CD14-positive monocyte (primary cell): ENCODE results near the gene PRRG1. TPM values are rescaled to one million over a fixed set of nuclear protein-coding genes. Genes with fewer than 3 reads are reported as not detected.
A peak's percentile ranks its signal among the peaks of the same experiment; 100 is the strongest.

ENCODE experiments used
- DNase-seq, 3 donors: peaks; one replicate each; pipeline ENCODE4 v3.0.0-alpha.2; 2011 to 2022
- H2AFZ ChIP-seq: 2 replicates; pipeline ENCODE4 v1.6.0; 2012; ENCODE audit warnings: mild to moderate bottlenecking, low read depth, low read length, inconsistent platforms; ENCODE audit not compliant: insufficient read depth, poor library complexity, severe bottlenecking
- H3K27ac ChIP-seq, 2 donors: 1 replicate in 1 of 2; 2 replicates in 1 of 2; pipeline ENCODE4 v1.5.1; 2012 to 2013; ENCODE audit warnings: low read length in 2 of 2, control low read depth in 1 of 2, inconsistent platforms in 1 of 2, low read depth in 1 of 2, mild to moderate bottlenecking in 1 of 2
- H3K27me3 ChIP-seq, 2 donors: one replicate each; pipeline versions ENCODE4 v1.6.0 to v1.6.1; 2011 to 2013; ENCODE audit warnings: low read length in 2 of 2; ENCODE audit not compliant: control insufficient read depth in 2 of 2, insufficient read depth in 2 of 2
- H3K36me3 ChIP-seq, 2 donors: replicated peaks in 1 of 2; 1 replicate in 1 of 2; 2 replicates in 1 of 2; pipeline versions ENCODE4 v1.5.1 to v1.6.1; 2012 to 2013; ENCODE audit warnings: low read length in 2 of 2, control low read depth in 1 of 2, inconsistent platforms in 1 of 2, mild to moderate bottlenecking in 1 of 2; ENCODE audit not compliant: insufficient read depth in 2 of 2, control insufficient read depth in 1 of 2
- H3K4me1 ChIP-seq, 2 donors: 1 replicate in 1 of 2; 2 replicates in 1 of 2; pipeline versions ENCODE4 v1.5.1 to v1.6.1; 2012 to 2013; ENCODE audit warnings: low read length in 2 of 2, control low read depth in 1 of 2, inconsistent platforms in 1 of 2, mild to moderate bottlenecking in 1 of 2, moderate library complexity in 1 of 2; ENCODE audit not compliant: insufficient read depth in 2 of 2, control insufficient read depth in 1 of 2
- H3K4me2 ChIP-seq: replicated peaks from 2 replicates; pipeline ENCODE3; 2012; ENCODE audit warnings: low read length, moderate library complexity, mild to moderate bottlenecking; ENCODE audit not compliant: poor library complexity, severe bottlenecking; ENCODE audit errors: extremely low read depth
- H3K4me3 ChIP-seq, 3 experiments: fragments of 200-600 bp in 1 of 3; sonication (generic) in 1 of 3; replicated peaks in 1 of 3; 1 replicate in 2 of 3; 2 replicates in 1 of 3; pipeline ENCODE4 v1.5.1; 2011 to 2013; ENCODE audit warnings: low read length in 3 of 3, mild to moderate bottlenecking in 3 of 3, control low read depth in 2 of 3, low read depth in 2 of 3, inconsistent platforms in 1 of 3, moderate library complexity in 1 of 3
- H3K79me2 ChIP-seq: 2 replicates; pipeline ENCODE4 v1.6.0; 2012; ENCODE audit warnings: mild to moderate bottlenecking, control low read depth, inconsistent platforms, low read length, moderate library complexity; ENCODE audit not compliant: insufficient read depth
- H3K9ac ChIP-seq: 2 replicates; pipeline ENCODE4 v1.6.0; 2017; ENCODE audit warnings: low read length, mild to moderate bottlenecking; ENCODE audit not compliant: insufficient read depth, poor library complexity, severe bottlenecking
- H3K9me3 ChIP-seq, 2 donors: replicated peaks in 1 of 2; 1 replicate in 1 of 2; 2 replicates in 1 of 2; pipeline versions ENCODE4 v1.5.1 to v1.6.1; 2012 to 2013; ENCODE audit warnings: low read length in 2 of 2, control low read depth in 1 of 2; ENCODE audit not compliant: control insufficient read depth in 1 of 2, insufficient read depth in 1 of 2
- H4K20me1 ChIP-seq: 2 replicates; pipeline ENCODE4 v1.6.0; 2012; ENCODE audit warnings: mild to moderate bottlenecking, low read length, control low read depth, moderate library complexity; ENCODE audit not compliant: insufficient read depth
- H3K27ac Mint-ChIP-seq, 7 donors: one replicate each; pipeline ENCODE4 v1.8.0; 2020; ENCODE audit warnings: mild to moderate bottlenecking in 7 of 7, mixed read lengths in 7 of 7, moderate library complexity in 6 of 7, inconsistent platforms in 2 of 7
- H3K27me3 Mint-ChIP-seq, 3 donors: one replicate each; pipeline ENCODE4 v1.8.0; 2021 to 2022; ENCODE audit warnings: low read depth in 3 of 3, mild to moderate bottlenecking in 3 of 3, mixed read lengths in 3 of 3, moderate library complexity in 3 of 3, inconsistent platforms in 1 of 3
- H3K36me3 Mint-ChIP-seq, 2 donors: one replicate each; pipeline ENCODE4 v1.8.0; 2020; ENCODE audit warnings: mixed read lengths in 2 of 2, inconsistent platforms in 1 of 2, mild to moderate bottlenecking in 1 of 2
- H3K4me1 Mint-ChIP-seq: one replicate; pipeline ENCODE4 v1.8.0; 2020; ENCODE audit warnings: mild to moderate bottlenecking, mixed read lengths
- H3K4me3 Mint-ChIP-seq, 2 donors: one replicate each; pipeline ENCODE4 v1.8.0; 2020; ENCODE audit warnings: mild to moderate bottlenecking in 2 of 2, mixed read lengths in 2 of 2, moderate library complexity in 1 of 2
- H3K9me3 Mint-ChIP-seq, 7 donors: one replicate each; pipeline ENCODE4 v1.8.0; 2020 to 2022; ENCODE audit warnings: mixed read lengths in 7 of 7, mild to moderate bottlenecking in 6 of 7, moderate library complexity in 6 of 7, inconsistent platforms in 2 of 7
- WGBS: methylation state at CpG from one replicate; pipeline ENCODE4 v1.1.5; 2013; ENCODE audit warnings: missing lambda C conversion rate; ENCODE audit not compliant: insufficient coverage; 5-methylcytosine and 5-hydroxymethylcytosine counted together
- intact Hi-C, 2 donors: fragments of 100-400 bp; cut with micrococcal nuclease; formaldehyde crosslinking; loops; one replicate each; pipeline versions ENCODE4 v1.15.0 to v1.15.1; 2023
- polyA plus RNA-seq, 3 donors: library from polyadenylated mRNA; depleted of rRNA in 1 of 3; unstranded in 2 of 3; stranded (reverse) in 1 of 3; fragments of 300-500 nt in 2 of 3; fragments of >200 nt in 1 of 3; fragmentation: Illumina TruSeq in 2 of 3; gene quantifications; 1 replicate in 2 of 3; 2 replicates in 1 of 3; pipeline ENCODE4 v1.2.3, GENCODE V29; 2012 to 2021
- TF ChIP-seq, protein P1 (sequence below): fragments of 200-600 bp; IDR thresholded peaks from one replicate; pipeline ENCODE4 v1.8.0; 2022; ENCODE audit warnings: antibody characterized with exemption, mild to moderate bottlenecking

PRRG1 gene
- polyA plus RNA-seq, 3 donors: 0.04 to 0.39 (median 0.14) TPM

DNA sequence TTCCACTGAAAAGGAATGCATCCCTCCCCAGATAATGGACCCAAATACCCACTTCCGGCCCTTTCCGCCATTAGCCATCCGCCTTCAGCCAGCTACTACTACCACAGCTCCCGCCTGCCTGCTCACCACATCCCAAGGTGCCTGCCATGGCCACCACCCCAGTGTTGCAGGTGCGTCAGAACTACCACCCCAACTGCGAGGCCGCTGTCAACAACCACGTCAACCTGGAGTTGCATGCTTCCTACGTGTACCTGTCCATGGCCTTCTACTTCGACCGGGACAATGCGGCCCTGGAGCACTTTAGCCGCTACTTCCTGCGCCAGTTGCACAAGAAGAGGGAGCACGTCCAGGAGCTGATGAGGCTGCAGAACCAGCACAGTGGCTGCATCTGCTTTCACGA, 92.2 kb downstream of the PRRG1 start:
- peaks cover 0 to 6% (median 0%) of the 10 kb centered on the region in 3 donors for H3K27me3 Mint-ChIP-seq
- Histone ChIP-seq H3K36me3 (no peaks in the 10 kb centered on the region), H3K4me3 (no peak overlapping the region), H3K79me2 (no peaks in the 10 kb centered on the region), H3K9ac (no peak overlapping the region), H3K4me1 (no peaks in the 10 kb centered on the region), H2AFZ (no peak overlapping the region), H4K20me1 (no peaks in the 10 kb centered on the region), H3K9me3 (no peaks in the 10 kb centered on the region), H3K27ac (no peak overlapping the region), H3K4me2 (no peak overlapping the region), H3K27me3 (no peaks in the 10 kb centered on the region)
- intact Hi-C loops: no loop called here
- peak overlapping the region in 1 of 7 donors; percentile 47 for H3K27ac Mint-ChIP-seq
- no peak for DNase-seq
- H3K4me1 Mint-ChIP-seq: no peaks in the 10 kb centered on the region
- H3K36me3 Mint-ChIP-seq: no peaks in the 10 kb centered on the region
- H3K9me3 Mint-ChIP-seq: peaks cover 0 to 9% (median 0%) of the 10 kb centered on the region in 7 donors
- over 99% methylated on average over 15 of the region's 16 CpGs for WGBS
- TF ChIP-seq, protein P1, sequence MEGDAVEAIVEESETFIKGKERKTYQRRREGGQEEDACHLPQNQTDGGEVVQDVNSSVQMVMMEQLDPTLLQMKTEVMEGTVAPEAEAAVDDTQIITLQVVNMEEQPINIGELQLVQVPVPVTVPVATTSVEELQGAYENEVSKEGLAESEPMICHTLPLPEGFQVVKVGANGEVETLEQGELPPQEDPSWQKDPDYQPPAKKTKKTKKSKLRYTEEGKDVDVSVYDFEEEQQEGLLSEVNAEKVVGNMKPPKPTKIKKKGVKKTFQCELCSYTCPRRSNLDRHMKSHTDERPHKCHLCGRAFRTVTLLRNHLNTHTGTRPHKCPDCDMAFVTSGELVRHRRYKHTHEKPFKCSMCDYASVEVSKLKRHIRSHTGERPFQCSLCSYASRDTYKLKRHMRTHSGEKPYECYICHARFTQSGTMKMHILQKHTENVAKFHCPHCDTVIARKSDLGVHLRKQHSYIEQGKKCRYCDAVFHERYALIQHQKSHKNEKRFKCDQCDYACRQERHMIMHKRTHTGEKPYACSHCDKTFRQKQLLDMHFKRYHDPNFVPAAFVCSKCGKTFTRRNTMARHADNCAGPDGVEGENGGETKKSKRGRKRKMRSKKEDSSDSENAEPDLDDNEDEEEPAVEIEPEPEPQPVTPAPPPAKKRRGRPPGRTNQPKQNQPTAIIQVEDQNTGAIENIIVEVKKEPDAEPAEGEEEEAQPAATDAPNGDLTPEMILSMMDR: no peak
- no peak overlapping the region for H3K4me3 Mint-ChIP-seq

- Mint-ChIP-seq H3K9me3 (peaks cover 0 to 9% (median 1%) of the 10 kb centered on the region in 7 donors), H3K36me3 (no peaks in the 10 kb centered on the region), H3K4me1 (no peaks in the 10 kb centered on the region), H3K27me3 (peaks cover 0 to 6% (median 0%) of the 10 kb centered on the region in 3 donors), H3K4me3 (no peak overlapping the region), H3K27ac (no peak overlapping the region)
- no peak overlapping the region for H3K9ac ChIP-seq
- H3K4me1 ChIP-seq: no peaks in the 10 kb centered on the region
- no peaks in the 10 kb centered on the region for H3K27me3 ChIP-seq
- no peak overlapping the region for H2AFZ ChIP-seq
- H3K4me2 ChIP-seq: no peak overlapping the region
- H3K36me3 ChIP-seq: no peaks in the 10 kb centered on the region
- H3K27ac ChIP-seq: no peak overlapping the region
- intact Hi-C loops: no loop called here
- no peaks in the 10 kb centered on the region for H4K20me1 ChIP-seq
- H3K4me3 ChIP-seq: no peak overlapping the region
- H3K9me3 ChIP-seq: no peaks in the 10 kb centered on the region
- no peak for DNase-seq
- no peaks in the 10 kb centered on the region for H3K79me2 ChIP-seq
- TF ChIP-seq, protein P1: no peak
- WGBS: no CpG with 5 or more reads among the region's 1 CpG
These were observed 96.0 kb downstream of the PRRG1 start for GRCh38 chrX:37445182-37445581.
